M059J (cell line): Measurements from ENCODE around the gene TRMT1. TPM values are rescaled to one million over a fixed set of nuclear protein-coding genes. Genes with fewer than 3 reads are reported as not detected.
"Not testable (repeated sequence)": the region's sequence is repeated elsewhere in the genome, so short reads cannot be mapped to it uniquely, and the experiment has no call there.

Source experiments
- DNase-seq: peaks from one replicate; pipeline ENCODE4 v3.0.0-alpha.2; 2012; ENCODE audit warnings: low read depth
- total RNA-seq: library from RNA; depleted of rRNA; stranded (reverse); fragments of >200 nt; shearing (Covaris generic); gene quantifications from 2 replicates; pipeline ENCODE4 v1.2.3, GENCODE V29; 2014

The TRMT1 gene
- total RNA-seq, 1 experiment from 2014 or later, result 19.9 TPM

- peak; percentile 97 for DNase-seq
Measured at GRCh38 chr19:13150187-13150930, 33.8 kb upstream of the TRMT1 start, which contains the start of the genes IER2 and STX10. TSS of gene IER2 (plus strand) at chr19:13150411. CDS start at chr19:13153187, 2,776 bp downstream. TSS of gene STX10 (minus strand) at chr19:13150375. CDS start at chr19:13150173, 202 bp downstream.

DNA sequence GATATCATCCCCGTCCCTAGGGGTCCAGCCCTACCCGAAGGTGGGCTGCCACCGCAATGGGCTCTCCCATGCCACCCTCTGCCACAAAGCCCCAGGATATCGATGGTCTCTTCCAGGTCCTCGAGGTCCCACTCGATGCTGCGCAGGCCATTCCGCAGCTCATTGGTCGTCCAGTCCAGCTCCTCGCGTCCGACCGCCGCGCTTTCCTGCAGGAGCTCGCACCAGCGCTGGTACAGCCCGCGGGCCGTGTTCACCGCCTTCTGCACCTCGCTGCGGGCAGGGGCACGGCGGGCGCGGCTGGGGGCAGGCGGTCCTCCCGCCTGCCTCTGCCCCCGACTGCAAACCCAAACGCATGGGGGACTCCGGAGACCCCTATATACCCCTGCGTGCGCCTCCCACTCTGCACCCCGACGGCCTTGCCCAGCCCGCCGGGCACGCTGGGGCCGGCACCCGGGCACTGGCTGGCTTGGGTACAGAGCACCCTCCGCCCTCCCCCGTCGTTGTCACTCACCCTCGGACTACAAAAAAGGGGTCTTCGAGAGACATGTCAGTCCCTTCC lies 33.2 kb upstream of the TRMT1 start:
- DNase-seq, result peak; percentile 60

- not testable (repeated sequence) for DNase-seq
Measured at GRCh38 chr19:13149173-13149627, 32.7 kb upstream of the TRMT1 start.

GRCh38 chr19:13146763-13147563 lies 30.4 kb upstream of the TRMT1 start:
- no peak for DNase-seq

DNA sequence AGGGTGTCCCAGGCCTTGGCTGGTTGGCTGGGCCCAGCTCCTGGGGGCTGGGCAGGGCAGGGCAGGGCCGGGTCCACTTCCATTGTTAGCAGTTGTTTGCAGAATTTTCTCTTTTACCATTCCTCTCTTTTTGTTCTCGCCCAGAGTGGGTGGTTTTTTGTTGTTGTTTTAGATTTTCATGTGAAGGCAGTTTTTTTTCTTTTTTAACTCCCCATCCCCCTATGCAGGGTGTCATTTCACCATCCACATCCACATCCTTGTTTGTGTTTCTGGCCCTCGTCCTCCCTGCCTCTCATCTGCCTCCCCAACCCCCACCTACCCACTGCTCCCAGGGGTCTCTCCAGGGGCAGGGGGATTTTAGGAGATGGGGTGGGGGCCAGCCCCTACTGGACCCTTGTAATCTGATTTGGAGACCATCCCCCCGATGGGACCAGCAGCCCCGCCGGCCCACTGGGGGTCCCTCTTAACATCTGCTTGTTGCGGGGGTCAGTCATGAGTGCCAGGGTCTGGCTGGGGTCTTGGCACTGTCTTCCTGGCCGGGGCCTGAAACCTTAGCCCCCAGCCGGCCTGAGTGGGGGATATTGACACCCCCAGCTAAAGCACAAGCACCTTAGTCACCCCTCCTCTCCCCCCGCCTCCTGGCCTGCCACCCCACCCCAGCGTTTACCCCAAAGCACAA lies 23.2 kb upstream of the TRMT1 start:
- no peak for DNase-seq

- DNase-seq, result no peak
Measured at GRCh38 chr19:13138916-13139198, 22.3 kb upstream of the TRMT1 start.

- DNase-seq, result no peak
Measured at GRCh38 chr19:13138171-13138915, 21.8 kb upstream of the TRMT1 start.

DNA sequence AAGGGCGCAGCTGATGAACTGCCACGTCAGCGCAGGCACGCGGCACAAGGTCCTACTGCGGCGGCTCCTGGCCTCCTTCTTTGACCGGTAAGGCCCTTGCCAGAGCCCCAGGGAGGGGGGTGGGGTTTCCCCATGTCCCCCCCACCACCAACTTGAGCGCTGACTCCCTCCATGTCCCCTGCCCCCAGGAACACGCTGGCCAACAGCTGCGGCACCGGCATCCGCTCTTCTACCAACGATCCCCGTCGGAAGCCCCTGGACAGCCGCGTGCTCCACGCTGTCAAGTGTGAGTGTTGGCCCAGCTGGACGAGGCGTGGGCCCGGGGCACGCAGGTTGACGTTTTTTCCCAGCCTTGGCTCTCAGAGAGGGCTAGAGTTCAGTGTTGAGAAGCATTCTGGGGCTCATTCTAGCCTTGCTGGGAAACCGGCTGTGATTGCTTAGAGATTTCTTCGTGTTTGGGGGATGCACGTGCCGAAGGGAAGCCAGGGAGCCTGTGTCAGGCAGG lies 20.8 kb upstream of the TRMT1 start:
- no peak for DNase-seq

- no peak for DNase-seq
Measured at GRCh38 chr19:13135068-13136062, 18.8 kb upstream of the TRMT1 start.

DNA sequence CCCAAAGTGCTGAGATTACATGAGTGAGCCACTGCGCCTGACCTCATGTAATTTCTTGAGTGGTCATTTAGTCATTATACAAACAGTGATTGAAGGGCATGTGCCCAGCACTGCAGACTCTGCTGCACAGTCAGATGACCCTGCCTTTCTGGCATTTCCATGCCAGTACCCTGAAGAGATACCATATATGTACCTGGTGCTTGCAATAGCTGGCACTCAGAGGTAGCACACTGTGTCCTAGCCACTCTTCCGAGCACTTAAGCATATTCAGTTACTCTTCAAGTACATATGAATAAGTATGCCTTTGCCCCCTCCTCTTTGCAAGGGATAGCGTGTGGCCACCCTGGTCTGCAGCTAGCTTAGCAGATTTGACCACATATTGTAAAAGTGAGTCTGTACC lies 18.1 kb upstream of the TRMT1 start:
- DNase-seq, result no peak

GRCh38 chr19:13133241-13133870 lies 16.8 kb upstream of the TRMT1 start:
- DNase-seq, result no peak

- DNase-seq, result peak; percentile 86
Measured at GRCh38 chr19:13132471-13133180, 16.1 kb upstream of the TRMT1 start.

DNA sequence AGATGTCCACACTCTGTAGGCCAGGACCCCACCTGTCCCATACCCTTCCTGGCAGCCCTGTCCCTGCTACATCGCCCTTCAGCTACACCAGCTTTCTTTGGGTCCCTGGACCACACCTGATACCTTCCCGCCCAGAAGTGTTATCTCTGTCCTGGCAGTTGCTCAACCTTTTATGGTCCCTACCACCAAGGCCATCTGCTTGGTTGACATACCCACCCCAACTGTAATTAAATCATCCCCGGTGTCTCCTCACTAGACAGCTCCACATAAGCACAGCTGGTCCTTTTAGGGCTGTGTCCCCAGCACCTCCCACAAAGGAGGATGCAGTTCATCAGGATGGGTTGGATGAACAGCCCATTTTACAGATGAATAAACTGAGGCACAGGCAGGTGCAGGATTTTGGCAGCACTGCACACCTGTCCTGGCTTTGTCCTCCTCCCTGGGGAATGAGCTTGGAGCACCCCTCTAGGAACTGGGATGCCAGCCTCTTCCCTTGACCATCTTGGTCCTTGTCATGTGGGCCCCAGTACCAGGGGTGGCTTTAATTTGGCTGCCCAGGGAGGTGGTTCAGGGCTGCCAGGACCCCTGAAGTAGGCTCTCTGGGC lies 14.4 kb upstream of the TRMT1 start:
- no peak for DNase-seq

GRCh38 chr19:13129384-13129783 lies 12.8 kb upstream of the TRMT1 start:
- no peak for DNase-seq

GRCh38 chr19:13128583-13128982 lies 12.0 kb upstream of the TRMT1 start:
- peak; percentile 35 for DNase-seq

DNA sequence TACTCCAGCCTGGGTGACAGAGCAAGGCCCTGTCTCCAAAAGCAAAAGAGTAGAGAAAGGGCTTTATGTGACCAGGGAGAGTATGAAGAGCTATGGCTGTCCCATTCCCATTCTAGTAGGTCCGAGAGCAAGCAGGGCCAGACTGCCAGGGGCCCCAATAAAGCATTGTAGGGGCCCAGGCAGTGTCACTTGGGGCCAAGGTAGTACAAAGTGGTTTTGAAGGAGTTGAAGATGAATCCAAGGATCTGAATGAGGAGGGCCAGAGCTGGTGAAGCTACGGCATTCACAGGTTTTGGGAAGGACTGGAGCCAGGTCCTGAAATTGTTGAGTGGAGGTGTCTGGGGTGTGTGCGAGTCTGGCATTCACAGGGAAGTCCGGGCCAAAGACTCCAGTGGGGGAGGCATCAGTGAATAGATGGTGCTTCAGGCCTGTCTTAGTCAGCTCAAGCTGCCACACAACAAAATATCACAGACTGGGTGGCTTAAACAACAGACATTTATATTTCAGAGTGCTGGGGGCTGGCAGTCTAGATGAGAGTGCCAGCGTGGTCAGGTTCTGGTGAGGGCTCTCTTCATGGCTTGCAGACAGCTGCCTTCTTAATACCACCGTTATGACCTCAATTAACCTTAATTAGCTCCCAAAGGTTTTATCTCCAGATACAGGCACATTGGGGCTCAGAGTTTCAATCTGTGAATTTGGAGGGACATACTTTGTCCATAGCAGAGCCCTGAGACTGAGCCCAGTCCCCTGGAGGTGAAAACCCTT lies 11.5 kb upstream of the TRMT1 start:
- DNase-seq, result no peak

- DNase-seq, result no peak
Measured at GRCh38 chr19:13127051-13127450, 10.5 kb upstream of the TRMT1 start.
